ENCODE results near the gene HIPK3. TPM values are rescaled to one million over a fixed set of nuclear protein-coding genes. Genes with fewer than 3 reads are reported as not detected.

Gene HIPK3
- total RNA-seq, 1 experiment from 2014 or later: 68.5 TPM

- peaks cover 33% of the 10 kb centered on the region for H3K36me3 Mint-ChIP-seq (ENCODE audit: insufficient read depth, unreplicated experiment)
- H3K4me3 Mint-ChIP-seq (ENCODE audit: unreplicated experiment): no peak overlapping the region
- no peaks in the 10 kb centered on the region for H3K27me3 Mint-ChIP-seq (ENCODE audit: insufficient read depth, unreplicated experiment)
- Histone ChIP-seq H3K4me1 (no peaks in the 10 kb centered on the region; the same call in 1 of the 2 replicates), H3K4me3 (ENCODE audit: low read depth, low read length) (no peak overlapping the region), H3K36me3 (ENCODE audit: control insufficient read depth, insufficient read depth, low read length) (0 out of 2 replicates have a peak, but pooled peaks cover 2% of the 10 kb centered on the region), H3K9me3 (no peaks in the 10 kb centered on the region; the same call in 1 of the 2 replicates), H3K27me3 (replicated peaks; ENCODE audit: control insufficient read depth, insufficient read depth, low read length) (no peaks in the 10 kb centered on the region)
- POLR2A ChIA-PET: no interaction called here
- no peaks in the 10 kb centered on the region for H3K9me3 Mint-ChIP-seq (ENCODE audit: unreplicated experiment)
- no peak overlapping the region for H3K27ac Mint-ChIP-seq (ENCODE audit: unreplicated experiment)
- H3K4me1 Mint-ChIP-seq (ENCODE audit: low read depth, unreplicated experiment): no peaks in the 10 kb centered on the region
- intact Hi-C loops (cut with micrococcal nuclease; ENCODE audit: unreplicated experiment): no loop called here
- no peak for TF ChIP-seq CTCF (IDR thresholded peaks at IDR 0.05; ENCODE audit: insufficient read depth in 1 of 2, low read depth in 1 of 2, low read length in 1 of 2, severe bottlenecking in 1 of 2, unreplicated experiment in 1 of 2)
- CTCF ChIA-PET: no interaction called here
- no TSS peak for BruUV-seq (replicated peaks)
- no peak for DNase-seq
Measured at GRCh38 chr11:33294224-33294623, 37.0 kb downstream of the HIPK3 start.

- ChIA-PET POLR2A (no interaction called here), CTCF (no interaction called here)
- no peak for DNase-seq
- Mint-ChIP-seq H3K9me3 (ENCODE audit: unreplicated experiment) (no peaks in the 10 kb centered on the region), H3K36me3 (ENCODE audit: insufficient read depth, unreplicated experiment) (peaks cover 35% of the 10 kb centered on the region), H3K4me1 (ENCODE audit: low read depth, unreplicated experiment) (no peaks in the 10 kb centered on the region), H3K4me3 (ENCODE audit: unreplicated experiment) (no peak overlapping the region), H3K27ac (ENCODE audit: unreplicated experiment) (no peak overlapping the region), H3K27me3 (ENCODE audit: insufficient read depth, unreplicated experiment) (no peaks in the 10 kb centered on the region)
- no peak overlapping the region for H3K4me3 ChIP-seq (ENCODE audit: low read depth, low read length)
- BruUV-seq (replicated peaks): no TSS peak
- H3K27me3 ChIP-seq (replicated peaks; ENCODE audit: control insufficient read depth, insufficient read depth, low read length): no peaks in the 10 kb centered on the region
- TF ChIP-seq CTCF (IDR thresholded peaks at IDR 0.05; ENCODE audit: insufficient read depth in 1 of 2, low read depth in 1 of 2, low read length in 1 of 2, severe bottlenecking in 1 of 2, unreplicated experiment in 1 of 2): no peak
- no peaks in the 10 kb centered on the region; the same call in 1 of the 2 replicates for H3K9me3 ChIP-seq
- H3K36me3 ChIP-seq (ENCODE audit: control insufficient read depth, insufficient read depth, low read length): 0 out of 2 replicates have a peak, but pooled peaks cover 2% of the 10 kb centered on the region
- no peaks in the 10 kb centered on the region for H3K4me1 ChIP-seq
- intact Hi-C loops (cut with micrococcal nuclease; ENCODE audit: unreplicated experiment): no loop called here
Measured at GRCh38 chr11:33294797-33295196, 37.6 kb downstream of the HIPK3 start.

DNA sequence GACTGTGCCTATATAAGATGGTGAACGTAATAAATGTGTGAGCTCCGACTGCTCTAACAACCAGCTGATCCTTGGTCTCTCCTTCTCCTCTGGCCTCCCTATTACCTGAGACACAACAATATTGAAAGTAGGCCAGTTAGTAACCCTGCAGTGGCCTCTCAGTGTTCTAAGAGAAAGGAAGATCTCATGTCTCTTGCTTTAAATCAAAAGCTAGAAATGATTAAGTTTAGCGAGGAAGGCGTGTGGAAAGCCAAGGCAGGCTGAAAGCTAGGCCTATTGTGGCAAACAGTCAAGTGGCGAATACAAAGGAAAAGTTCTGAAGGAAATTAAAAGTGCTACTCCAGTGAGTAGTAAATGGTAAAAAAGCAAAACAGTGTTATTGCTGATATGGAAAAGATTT, 39.5 kb downstream of the HIPK3 start:
- H3K36me3 Mint-ChIP-seq (ENCODE audit: insufficient read depth, unreplicated experiment): peaks cover 36% of the 10 kb centered on the region

More for the DNA sequence above, 39.5 kb downstream of the HIPK3 start:
- no peak overlapping the region for H3K27ac Mint-ChIP-seq (ENCODE audit: unreplicated experiment)
- H3K4me1 ChIP-seq: no peaks in the 10 kb centered on the region
- no peak overlapping the region for H3K4me3 ChIP-seq (ENCODE audit: low read depth, low read length)
- ChIA-PET POLR2A (no interaction called here), CTCF (no interaction called here)
- no peaks in the 10 kb centered on the region for H3K27me3 Mint-ChIP-seq (ENCODE audit: insufficient read depth, unreplicated experiment)
- H3K27me3 ChIP-seq (replicated peaks; ENCODE audit: control insufficient read depth, insufficient read depth, low read length): no peaks in the 10 kb centered on the region
- no peak overlapping the region for H3K4me3 Mint-ChIP-seq (ENCODE audit: unreplicated experiment)
- H3K4me1 Mint-ChIP-seq (ENCODE audit: low read depth, unreplicated experiment): no peaks in the 10 kb centered on the region
- H3K9me3 Mint-ChIP-seq (ENCODE audit: unreplicated experiment): no peaks in the 10 kb centered on the region
- no peak for TF ChIP-seq CTCF (IDR thresholded peaks at IDR 0.05; ENCODE audit: insufficient read depth in 1 of 2, low read depth in 1 of 2, low read length in 1 of 2, severe bottlenecking in 1 of 2, unreplicated experiment in 1 of 2)
- H3K36me3 ChIP-seq (ENCODE audit: control insufficient read depth, insufficient read depth, low read length): 0 out of 2 replicates have a peak, but pooled peaks cover 2% of the 10 kb centered on the region
- BruUV-seq (replicated peaks): no TSS peak
- no peak for DNase-seq
- intact Hi-C loops (cut with micrococcal nuclease; ENCODE audit: unreplicated experiment): no loop called here
- no peaks in the 10 kb centered on the region; the same call in 1 of the 2 replicates for H3K9me3 ChIP-seq

Data from Caco-2 (cell line).